ENCODE data around the gene LSM3.

The LSM3 gene

DNA sequence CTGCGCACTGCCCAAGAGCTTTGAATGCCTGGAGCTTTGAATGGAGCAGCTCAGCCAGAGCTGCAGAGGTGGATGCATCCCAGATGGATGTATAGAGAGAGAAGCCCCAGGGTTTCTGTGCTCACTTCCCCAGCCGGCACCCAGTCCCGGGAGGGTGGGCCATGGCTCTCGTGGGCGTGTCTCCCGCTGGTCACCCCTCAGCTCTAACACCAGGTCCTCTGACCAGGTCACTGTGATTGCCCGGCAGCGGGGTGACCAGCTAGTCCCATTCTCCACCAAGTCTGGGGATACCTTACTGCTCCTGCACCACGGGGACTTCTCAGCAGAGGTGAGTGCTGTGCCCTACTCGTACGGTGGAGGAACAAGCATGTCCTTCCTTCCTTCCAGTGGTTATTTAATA lies 43.0 kb upstream of the LSM3 start:
- Histone ChIP-seq H3K27me3 (ENCODE audit: control insufficient read depth in 2 of 2, insufficient read depth in 2 of 2, low read length in 2 of 2) (no peaks in the 10 kb centered on the region), H3K4me3 (ENCODE audit: low read length in 2 of 2) (no peak overlapping the region), H3K27ac (ENCODE audit: low read depth in 2 of 2, low read length in 2 of 2) (no peak overlapping the region), H3K9ac (ENCODE audit: low read depth in 1 of 2, low read length in 2 of 2) (no peak overlapping the region), H3K4me1 (ENCODE audit: control insufficient read depth in 2 of 2, insufficient read depth in 2 of 2, low read length in 2 of 2) (peaks cover 9 to 10% of the 10 kb centered on the region in 2 donors), H3K9me3 (ENCODE audit: control insufficient read depth in 2 of 2, low read length in 2 of 2) (no peaks in the 10 kb centered on the region), H3K36me3 (ENCODE audit: control insufficient read depth in 2 of 2, insufficient read depth in 2 of 2, low read length in 2 of 2) (peaks cover 72 to 77% of the 10 kb centered on the region in 2 donors)

- H3K27me3 ChIP-seq (ENCODE audit: control insufficient read depth in 2 of 2, insufficient read depth in 2 of 2, low read length in 2 of 2): no peaks in the 10 kb centered on the region
- H3K4me3 ChIP-seq (ENCODE audit: low read length in 2 of 2): no peak overlapping the region
- peaks cover 64 to 67% of the 10 kb centered on the region in 2 donors for H3K36me3 ChIP-seq (ENCODE audit: control insufficient read depth in 2 of 2, insufficient read depth in 2 of 2, low read length in 2 of 2)
- H3K27ac ChIP-seq (ENCODE audit: low read depth in 2 of 2, low read length in 2 of 2): no peak overlapping the region
- H3K9me3 ChIP-seq (ENCODE audit: control insufficient read depth in 2 of 2, low read length in 2 of 2): no peaks in the 10 kb centered on the region
- peaks cover 10 to 12% of the 10 kb centered on the region in 2 donors for H3K4me1 ChIP-seq (ENCODE audit: control insufficient read depth in 2 of 2, insufficient read depth in 2 of 2, low read length in 2 of 2)
- no peak overlapping the region for H3K9ac ChIP-seq (ENCODE audit: low read depth in 1 of 2, low read length in 2 of 2)
Measured at GRCh38 chr3:14137004-14137403, 41.6 kb upstream of the LSM3 start.

- H3K9me3 ChIP-seq (ENCODE audit: control insufficient read depth in 2 of 2, low read length in 2 of 2): no peaks in the 10 kb centered on the region
- H3K36me3 ChIP-seq (ENCODE audit: control insufficient read depth in 2 of 2, insufficient read depth in 2 of 2, low read length in 2 of 2): peaks cover 62 to 66% of the 10 kb centered on the region in 2 donors
- H3K27me3 ChIP-seq (ENCODE audit: control insufficient read depth in 2 of 2, insufficient read depth in 2 of 2, low read length in 2 of 2): no peaks in the 10 kb centered on the region
- H3K27ac ChIP-seq (ENCODE audit: low read depth in 2 of 2, low read length in 2 of 2): no peak overlapping the region
- no peak overlapping the region for H3K9ac ChIP-seq (ENCODE audit: low read depth in 1 of 2, low read length in 2 of 2)
- no peak overlapping the region for H3K4me3 ChIP-seq (ENCODE audit: low read length in 2 of 2)
- peaks cover 10 to 14% of the 10 kb centered on the region in 2 donors for H3K4me1 ChIP-seq (ENCODE audit: control insufficient read depth in 2 of 2, insufficient read depth in 2 of 2, low read length in 2 of 2)
Measured at GRCh38 chr3:14137445-14137844, 41.2 kb upstream of the LSM3 start.

DNA sequence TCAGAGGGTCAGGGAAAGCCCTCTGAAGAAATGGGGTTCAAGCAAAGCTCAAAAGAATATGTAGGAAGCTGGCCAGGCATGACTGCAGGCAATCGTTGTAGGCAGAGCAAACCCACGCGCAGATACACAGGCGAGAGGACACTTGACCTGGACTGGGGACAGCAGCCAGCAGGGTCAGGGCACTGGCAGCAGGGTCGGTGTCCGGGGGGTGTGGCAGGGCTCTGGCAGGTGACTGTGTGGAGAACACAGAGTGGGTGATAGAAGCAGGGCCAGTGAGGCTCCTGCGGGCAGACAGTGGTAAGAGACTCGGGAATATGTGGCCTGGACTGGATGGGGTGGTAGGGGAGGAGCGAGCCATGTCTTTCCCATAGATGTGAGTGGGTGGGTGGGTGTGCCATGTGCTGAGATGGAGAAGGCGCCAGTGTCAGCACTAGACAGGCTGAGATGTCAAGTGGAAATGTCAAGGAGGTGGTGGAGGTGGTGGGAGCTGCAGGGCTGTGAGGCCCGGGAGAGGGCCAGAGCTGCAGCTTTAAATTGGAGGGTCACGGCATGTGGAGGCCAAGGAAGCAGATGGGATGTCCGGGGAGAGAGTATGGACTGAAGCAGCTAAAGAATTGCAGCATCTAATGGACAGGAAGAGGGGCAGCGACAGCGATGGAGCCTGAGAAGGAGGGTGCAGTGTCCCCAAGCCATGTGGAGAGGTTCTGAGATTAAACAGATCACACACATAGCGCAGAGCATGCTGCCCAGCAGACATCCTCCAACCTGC lies 40.3 kb upstream of the LSM3 start:
- no peak overlapping the region for H3K27ac ChIP-seq (ENCODE audit: low read depth in 2 of 2, low read length in 2 of 2)
- no peak overlapping the region for H3K4me3 ChIP-seq (ENCODE audit: low read length in 2 of 2)
- no peaks in the 10 kb centered on the region for H3K27me3 ChIP-seq (ENCODE audit: control insufficient read depth in 2 of 2, insufficient read depth in 2 of 2, low read length in 2 of 2)
- H3K9ac ChIP-seq (ENCODE audit: low read depth in 1 of 2, low read length in 2 of 2): no peak overlapping the region
- peaks cover 4 to 8% of the 10 kb centered on the region in 2 donors for H3K4me1 ChIP-seq (ENCODE audit: control insufficient read depth in 2 of 2, insufficient read depth in 2 of 2, low read length in 2 of 2)
- peaks cover 60 to 62% of the 10 kb centered on the region in 2 donors for H3K36me3 ChIP-seq (ENCODE audit: control insufficient read depth in 2 of 2, insufficient read depth in 2 of 2, low read length in 2 of 2)
- H3K9me3 ChIP-seq (ENCODE audit: control insufficient read depth in 2 of 2, low read length in 2 of 2): no peaks in the 10 kb centered on the region

GRCh38 chr3:14138878-14139655 lies 39.5 kb upstream of the LSM3 start:
- Histone ChIP-seq H3K27me3 (ENCODE audit: control insufficient read depth in 2 of 2, insufficient read depth in 2 of 2, low read length in 2 of 2) (no peaks in the 10 kb centered on the region), H3K27ac (ENCODE audit: low read depth in 2 of 2, low read length in 2 of 2) (no peak overlapping the region), H3K9ac (ENCODE audit: low read depth in 1 of 2, low read length in 2 of 2) (no peak overlapping the region), H3K9me3 (ENCODE audit: control insufficient read depth in 2 of 2, low read length in 2 of 2) (no peaks in the 10 kb centered on the region), H3K36me3 (ENCODE audit: control insufficient read depth in 2 of 2, insufficient read depth in 2 of 2, low read length in 2 of 2) (peaks cover 55% of the 10 kb centered on the region in 2 donors), H3K4me1 (ENCODE audit: control insufficient read depth in 2 of 2, insufficient read depth in 2 of 2, low read length in 2 of 2) (peaks cover 5 to 9% of the 10 kb centered on the region in 2 donors), H3K4me3 (ENCODE audit: low read length in 2 of 2) (no peak overlapping the region)

DNA sequence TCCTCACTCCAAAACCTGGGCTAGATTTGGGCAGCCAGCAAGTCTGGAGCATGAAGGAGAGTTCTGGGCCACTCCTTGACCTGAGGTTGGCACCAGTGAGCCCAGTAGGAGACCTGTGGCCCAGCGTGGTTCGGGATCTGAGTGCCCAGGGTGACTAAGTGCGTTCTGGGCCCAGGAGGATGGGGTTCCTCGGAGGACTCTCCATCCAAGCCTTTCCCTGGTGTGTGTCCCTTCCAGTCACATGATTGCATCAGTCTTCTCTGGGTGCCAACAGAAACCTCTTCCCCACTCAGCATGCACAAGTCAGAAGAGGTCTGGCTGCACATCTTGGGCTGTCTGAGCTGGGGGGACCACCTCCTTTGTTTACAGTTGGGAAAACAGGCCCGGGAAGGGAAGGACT lies 38.8 kb upstream of the LSM3 start:
- no peak overlapping the region for H3K4me3 ChIP-seq (ENCODE audit: low read length in 2 of 2)
- no peaks in the 10 kb centered on the region for H3K27me3 ChIP-seq (ENCODE audit: control insufficient read depth in 2 of 2, insufficient read depth in 2 of 2, low read length in 2 of 2)
- H3K36me3 ChIP-seq (ENCODE audit: control insufficient read depth in 2 of 2, insufficient read depth in 2 of 2, low read length in 2 of 2): peaks cover 48% of the 10 kb centered on the region in 2 donors
- H3K9me3 ChIP-seq (ENCODE audit: control insufficient read depth in 2 of 2, low read length in 2 of 2): no peaks in the 10 kb centered on the region
- no peak overlapping the region for H3K9ac ChIP-seq (ENCODE audit: low read depth in 1 of 2, low read length in 2 of 2)
- peaks cover 10 to 13% of the 10 kb centered on the region in 2 donors for H3K4me1 ChIP-seq (ENCODE audit: control insufficient read depth in 2 of 2, insufficient read depth in 2 of 2, low read length in 2 of 2)
- no peak overlapping the region for H3K27ac ChIP-seq (ENCODE audit: low read depth in 2 of 2, low read length in 2 of 2)

DNA sequence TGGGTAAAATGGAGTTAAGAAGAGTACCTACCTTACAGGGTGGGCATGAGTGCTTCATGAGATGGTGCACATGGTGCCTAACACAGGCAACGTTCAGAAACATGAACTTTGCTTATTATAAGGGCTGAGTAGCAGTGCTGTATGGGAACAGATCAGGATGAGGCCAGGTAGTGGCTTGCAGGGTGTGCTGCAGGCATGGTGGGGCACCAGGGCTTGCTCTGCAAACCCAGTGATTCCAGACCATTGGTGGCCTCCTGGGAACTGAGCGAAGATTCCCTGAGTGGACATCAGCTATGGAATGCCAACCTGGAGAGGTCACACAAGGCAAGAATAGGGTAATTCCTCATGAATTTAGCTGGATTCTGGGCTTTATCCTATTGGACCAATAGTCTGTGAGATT lies 37.9 kb upstream of the LSM3 start:
- H3K36me3 ChIP-seq (ENCODE audit: control insufficient read depth in 2 of 2, insufficient read depth in 2 of 2, low read length in 2 of 2): peaks cover 40 to 44% of the 10 kb centered on the region in 2 donors
- H3K4me1 ChIP-seq (ENCODE audit: control insufficient read depth in 2 of 2, insufficient read depth in 2 of 2, low read length in 2 of 2): peaks cover 18 to 21% of the 10 kb centered on the region in 2 donors
- no peak overlapping the region for H3K4me3 ChIP-seq (ENCODE audit: low read length in 2 of 2)
- no peak overlapping the region for H3K9ac ChIP-seq (ENCODE audit: low read depth in 1 of 2, low read length in 2 of 2)
- no peaks in the 10 kb centered on the region for H3K27me3 ChIP-seq (ENCODE audit: control insufficient read depth in 2 of 2, insufficient read depth in 2 of 2, low read length in 2 of 2)
- no peak overlapping the region for H3K27ac ChIP-seq (ENCODE audit: low read depth in 2 of 2, low read length in 2 of 2)
- no peaks in the 10 kb centered on the region for H3K9me3 ChIP-seq (ENCODE audit: control insufficient read depth in 2 of 2, low read length in 2 of 2)

- Histone ChIP-seq H3K27ac (ENCODE audit: low read depth in 2 of 2, low read length in 2 of 2) (no peak overlapping the region), H3K9ac (ENCODE audit: low read depth in 1 of 2, low read length in 2 of 2) (no peak overlapping the region), H3K36me3 (ENCODE audit: control insufficient read depth in 2 of 2, insufficient read depth in 2 of 2, low read length in 2 of 2) (peaks cover 40 to 42% of the 10 kb centered on the region in 2 donors), H3K9me3 (ENCODE audit: control insufficient read depth in 2 of 2, low read length in 2 of 2) (no peaks in the 10 kb centered on the region), H3K4me1 (ENCODE audit: control insufficient read depth in 2 of 2, insufficient read depth in 2 of 2, low read length in 2 of 2) (peaks cover 18 to 23% of the 10 kb centered on the region in 2 donors), H3K27me3 (ENCODE audit: control insufficient read depth in 2 of 2, insufficient read depth in 2 of 2, low read length in 2 of 2) (no peaks in the 10 kb centered on the region), H3K4me3 (ENCODE audit: low read length in 2 of 2) (no peak overlapping the region)
Measured at GRCh38 chr3:14141144-14141543, 37.5 kb upstream of the LSM3 start.

DNA sequence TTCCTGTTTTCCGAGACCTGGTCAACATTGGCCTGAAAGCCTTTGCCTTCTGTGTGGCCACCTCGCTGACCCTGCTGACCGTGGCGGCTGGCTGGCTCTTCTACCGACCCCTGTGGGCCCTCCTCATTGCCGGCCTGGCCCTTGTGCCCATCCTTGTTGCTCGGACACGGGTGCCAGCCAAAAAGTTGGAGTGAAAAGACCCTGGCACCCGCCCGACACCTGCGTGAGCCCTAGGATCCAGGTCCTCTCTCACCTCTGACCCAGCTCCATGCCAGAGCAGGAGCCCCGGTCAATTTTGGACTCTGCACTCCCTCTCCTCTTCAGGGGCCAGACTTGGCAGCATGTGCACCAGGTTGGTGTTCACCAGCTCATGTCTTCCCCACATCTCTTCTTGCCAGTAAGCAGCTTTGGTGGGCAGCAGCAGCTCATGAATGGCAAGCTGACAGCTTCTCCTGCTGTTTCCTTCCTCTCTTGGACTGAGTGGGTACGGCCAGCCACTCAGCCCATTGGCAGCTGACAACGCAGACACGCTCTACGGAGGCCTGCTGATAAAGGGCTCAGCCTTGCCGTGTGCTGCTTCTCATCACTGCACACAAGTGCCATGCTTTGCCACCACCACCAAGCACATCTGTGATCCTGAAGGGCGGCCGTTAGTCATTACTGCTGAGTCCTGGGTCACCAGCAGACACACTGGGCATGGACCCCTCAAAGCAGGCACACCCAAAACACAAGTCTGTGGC lies 36.8 kb upstream of the LSM3 start:
- Histone ChIP-seq H3K4me3 (ENCODE audit: low read length in 2 of 2) (no peak overlapping the region), H3K4me1 (ENCODE audit: control insufficient read depth in 2 of 2, insufficient read depth in 2 of 2, low read length in 2 of 2) (peaks cover 18 to 23% of the 10 kb centered on the region in 2 donors), H3K9me3 (ENCODE audit: control insufficient read depth in 2 of 2, low read length in 2 of 2) (no peaks in the 10 kb centered on the region), H3K27ac (ENCODE audit: low read depth in 2 of 2, low read length in 2 of 2) (peak overlapping the region; percentile 15 to 20), H3K27me3 (ENCODE audit: control insufficient read depth in 2 of 2, insufficient read depth in 2 of 2, low read length in 2 of 2) (no peaks in the 10 kb centered on the region), H3K36me3 (ENCODE audit: control insufficient read depth in 2 of 2, insufficient read depth in 2 of 2, low read length in 2 of 2) (peaks cover 42 to 46% of the 10 kb centered on the region in 2 donors), H3K9ac (ENCODE audit: low read depth in 1 of 2, low read length in 2 of 2) (no peak overlapping the region)

All from mucosa of rectum (tissue), 2 donors.